Mammary microvascular endothelial cell (primary cell): ENCODE results near the gene ACVRL1. TPM values are rescaled to one million over a fixed set of nuclear protein-coding genes. Genes with fewer than 3 reads are reported as not detected.

ENCODE experiments used
- total RNA-seq: library from RNA; depleted of rRNA; stranded (reverse); fragments of >200 nt; gene quantifications from 2 replicates; pipeline ENCODE4 v1.2.3, GENCODE V29; 2015

Gene ACVRL1
- 373 and 392 TPM in 2 replicates for total RNA-seq

GRCh38 chr12:51907083-51907855 lies at the start of gene ACVRL1:
ACVRL1 (plus strand) TSS chr12:51907504; CDS start chr12:51912475, 4,971 bp downstream.

GRCh38 chr12:51887476-51888315 lies 19.6 kb upstream of the ACVRL1 start, which contains the start of gene ANKRD33:
ANKRD33 (plus strand) TSS chr12:51888103; CDS start chr12:51888187, 84 bp downstream.

GRCh38 chr12:51951199-51951842 lies 44.0 kb downstream of the ACVRL1 start, which contains the start of gene ACVR1B:
ACVR1B (plus strand) TSS chr12:51951699; CDS start chr12:51951744, 45 bp downstream.

Other genes with a start within 250 kb of the ACVRL1 start
- 0.15 and 0.33 TPM in 2 replicates for gene FIGNL2, start 58.8 kb upstream of the ACVRL1 start, total RNA-seq
- gene ANKRD33, start 19.4 kb upstream of the ACVRL1 start, total RNA-seq, result 1.0 TPM in 1 of 2 replicates, not detected in the other
- gene ACVR1B, start 44.2 kb downstream of the ACVRL1 start, total RNA-seq, result 5.2 and 8.4 TPM in 2 replicates
- 47.4 and 50.2 TPM in 2 replicates for gene TAMALIN, start 99.4 kb downstream of the ACVRL1 start, total RNA-seq
- gene NR4A1, start 143.9 kb downstream of the ACVRL1 start, total RNA-seq, result 4.4 and 10.5 TPM in 2 replicates
- 74.1 and 75.3 TPM in 2 replicates for gene ATG101, start 162.5 kb downstream of the ACVRL1 start, total RNA-seq
- not detected in 2 replicates for gene SMIM41, start 172.2 kb downstream of the ACVRL1 start, total RNA-seq